Measurements from ENCODE around the gene TIAM1.

TIAM1 gene

DNA sequence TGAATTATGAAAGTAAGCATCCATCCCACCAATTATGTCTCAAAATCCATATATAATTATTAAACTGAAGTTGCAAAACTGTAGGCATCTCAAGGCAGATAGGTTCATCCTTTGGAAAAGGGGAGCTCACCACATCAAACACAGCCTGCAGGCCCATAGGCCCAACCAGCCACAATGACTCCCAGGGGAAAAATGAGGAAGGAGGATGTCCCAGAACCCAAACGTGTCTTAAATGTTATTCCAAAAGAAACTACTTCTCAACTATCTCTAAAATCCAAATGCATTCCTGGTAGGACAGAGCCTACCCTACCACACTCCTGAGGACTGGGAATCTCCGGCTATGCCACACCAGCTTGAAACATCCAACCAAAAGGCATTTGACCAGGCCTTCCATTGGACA is 12.8 kb downstream of the TIAM1 start:
- no peak for DNase-seq

GRCh38 chr21:31330144-31330483 is 13.9 kb downstream of the TIAM1 start:
- DNase-seq, result no peak

DNA sequence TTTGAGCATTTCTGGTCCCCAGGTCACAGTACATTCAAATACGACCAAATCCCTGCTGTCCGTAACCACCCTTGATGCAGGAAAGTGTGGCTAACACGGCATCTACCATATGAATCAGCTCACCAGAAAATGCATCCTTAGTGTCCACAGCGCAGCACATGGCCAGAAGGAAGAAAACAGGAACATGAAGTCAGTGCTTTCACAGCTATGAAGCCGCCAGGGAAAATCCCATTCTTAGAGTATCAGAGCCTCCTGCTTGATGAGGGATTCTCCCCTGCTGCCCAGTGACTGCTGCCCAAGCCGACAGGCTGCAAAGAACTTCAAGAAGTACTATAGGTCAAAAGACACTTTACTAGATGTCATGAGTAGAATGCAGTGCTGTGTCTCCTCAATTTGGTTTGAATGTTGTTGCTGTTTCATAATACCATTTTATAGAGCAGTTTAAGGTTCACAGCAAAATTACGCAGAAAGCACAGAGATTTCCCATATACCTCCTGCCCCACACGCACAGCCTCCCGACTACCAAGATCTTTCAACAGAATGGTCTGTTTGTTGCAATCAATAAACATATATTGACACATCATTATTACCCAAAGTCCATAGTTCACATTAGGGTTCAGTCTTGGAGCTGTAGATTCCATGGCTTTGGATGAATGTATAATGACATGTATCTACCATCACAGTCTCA is 14.5 kb downstream of the TIAM1 start:
- DNase-seq, result no peak

DNA sequence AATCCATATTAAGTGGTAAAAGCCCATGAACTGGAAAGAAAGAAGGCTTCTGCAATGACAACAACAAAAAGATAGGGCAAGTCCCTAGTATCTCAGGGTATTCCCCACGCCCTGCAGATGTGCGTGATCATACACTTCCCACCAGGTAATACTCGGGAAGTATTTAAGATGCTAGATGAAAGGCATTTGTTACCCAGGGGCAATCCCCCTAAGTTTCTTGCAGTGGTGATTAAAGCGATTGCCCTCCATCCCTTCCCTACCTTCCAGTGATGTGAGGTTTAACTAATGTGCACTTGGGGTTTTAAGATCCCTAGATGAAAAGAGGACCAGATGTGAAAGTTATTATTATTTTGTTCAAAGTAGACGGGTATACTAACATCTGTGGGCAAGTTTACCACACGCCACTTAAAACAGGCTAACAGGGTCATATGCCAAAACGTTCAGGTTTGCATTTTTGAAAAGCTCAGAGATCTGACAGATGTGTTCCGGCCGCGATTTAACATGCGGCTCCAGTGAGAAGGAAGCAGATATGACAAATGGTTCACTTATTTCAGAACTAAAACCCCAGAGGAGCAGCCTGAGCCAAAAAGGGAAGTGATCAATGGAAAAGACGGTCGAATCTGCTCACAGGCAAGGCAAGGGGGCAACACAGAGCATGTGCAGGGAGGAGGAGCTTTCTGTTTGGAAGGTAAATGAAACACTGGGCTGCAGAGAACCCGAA is 17.4 kb downstream of the TIAM1 start:
- no peak for DNase-seq

DNA sequence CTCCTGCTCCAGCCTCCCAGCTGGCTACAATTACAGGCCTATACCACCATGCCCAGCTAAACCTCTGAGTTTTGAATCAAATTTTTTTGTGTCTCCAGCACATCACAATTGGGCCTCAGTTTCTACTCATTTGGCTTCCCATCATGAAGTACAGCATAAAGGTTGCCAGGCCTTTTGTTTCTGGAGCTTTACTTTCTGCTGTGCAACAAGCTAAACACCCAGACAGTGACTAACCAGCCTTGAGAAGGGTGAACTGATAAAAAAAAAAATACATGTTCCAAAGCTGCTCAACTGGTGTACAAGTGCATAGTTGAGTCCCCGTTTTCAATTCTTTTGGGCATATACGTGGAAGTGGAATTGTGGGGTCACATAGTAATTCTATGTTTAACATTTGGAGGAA is 25.1 kb downstream of the TIAM1 start:
- no peak for DNase-seq

GRCh38 chr21:31317688-31318087 is 26.4 kb downstream of the TIAM1 start:
- DNase-seq, result no peak

DNA sequence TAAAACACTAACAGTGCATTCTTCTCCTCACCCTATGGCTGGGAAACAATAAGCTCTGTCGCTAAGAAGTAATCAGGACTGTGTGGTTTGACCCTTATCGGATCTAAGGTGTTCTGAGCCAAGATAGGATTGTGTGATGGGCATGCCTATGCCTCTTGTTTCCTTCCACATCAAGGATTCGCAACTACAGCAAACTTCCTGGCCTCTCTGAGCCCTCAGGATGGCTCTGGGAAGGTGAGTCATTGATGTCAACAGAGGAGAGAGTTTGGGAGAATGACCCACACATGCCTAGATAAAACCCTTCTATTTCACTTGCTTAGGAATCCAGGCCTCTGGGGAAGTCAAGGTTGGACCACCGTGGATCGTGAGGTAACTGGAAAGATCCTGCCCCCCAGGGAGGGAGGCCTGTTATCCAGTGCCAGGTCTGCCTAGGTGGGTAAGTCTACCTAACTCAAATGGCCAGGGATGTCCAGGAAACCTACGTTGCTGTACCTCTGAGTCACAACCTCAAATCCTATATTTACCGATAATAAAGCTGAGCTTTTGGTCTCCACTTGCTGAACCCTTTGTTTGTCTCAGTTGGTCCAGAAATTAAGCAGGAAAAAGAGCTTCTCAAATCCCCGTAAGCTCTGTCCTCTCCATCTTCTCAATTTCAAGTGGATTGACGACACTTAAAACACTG is 27.4 kb downstream of the TIAM1 start:
- DNase-seq, result no peak

- no peak for DNase-seq
Measured at GRCh38 chr21:31316072-31316471, 28.0 kb downstream of the TIAM1 start.

GRCh38 chr21:31310750-31311149 is 33.3 kb downstream of the TIAM1 start:
- DNase-seq, result no peak

DNA sequence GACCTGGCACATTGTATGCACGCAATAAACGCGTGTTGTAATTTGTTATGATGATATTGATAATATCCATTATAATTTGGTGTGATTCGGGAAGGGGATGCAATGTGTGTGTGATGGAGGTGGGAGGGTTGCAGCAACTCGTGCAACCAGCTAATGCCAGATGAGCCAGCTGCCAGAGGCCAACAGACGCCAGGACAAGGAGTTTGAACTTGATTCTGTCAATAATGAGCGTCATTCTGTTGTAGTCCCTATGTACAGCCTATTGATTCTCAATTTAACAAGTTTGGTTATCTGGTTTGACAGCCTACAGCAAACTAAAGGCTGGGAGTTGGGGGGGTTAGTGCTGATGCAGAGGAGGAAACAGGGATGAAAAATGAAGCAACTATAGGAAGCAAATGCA is 35.5 kb downstream of the TIAM1 start:
- no peak for DNase-seq

GRCh38 chr21:31305888-31306287 is 38.2 kb downstream of the TIAM1 start:
- DNase-seq, result no peak

DNA sequence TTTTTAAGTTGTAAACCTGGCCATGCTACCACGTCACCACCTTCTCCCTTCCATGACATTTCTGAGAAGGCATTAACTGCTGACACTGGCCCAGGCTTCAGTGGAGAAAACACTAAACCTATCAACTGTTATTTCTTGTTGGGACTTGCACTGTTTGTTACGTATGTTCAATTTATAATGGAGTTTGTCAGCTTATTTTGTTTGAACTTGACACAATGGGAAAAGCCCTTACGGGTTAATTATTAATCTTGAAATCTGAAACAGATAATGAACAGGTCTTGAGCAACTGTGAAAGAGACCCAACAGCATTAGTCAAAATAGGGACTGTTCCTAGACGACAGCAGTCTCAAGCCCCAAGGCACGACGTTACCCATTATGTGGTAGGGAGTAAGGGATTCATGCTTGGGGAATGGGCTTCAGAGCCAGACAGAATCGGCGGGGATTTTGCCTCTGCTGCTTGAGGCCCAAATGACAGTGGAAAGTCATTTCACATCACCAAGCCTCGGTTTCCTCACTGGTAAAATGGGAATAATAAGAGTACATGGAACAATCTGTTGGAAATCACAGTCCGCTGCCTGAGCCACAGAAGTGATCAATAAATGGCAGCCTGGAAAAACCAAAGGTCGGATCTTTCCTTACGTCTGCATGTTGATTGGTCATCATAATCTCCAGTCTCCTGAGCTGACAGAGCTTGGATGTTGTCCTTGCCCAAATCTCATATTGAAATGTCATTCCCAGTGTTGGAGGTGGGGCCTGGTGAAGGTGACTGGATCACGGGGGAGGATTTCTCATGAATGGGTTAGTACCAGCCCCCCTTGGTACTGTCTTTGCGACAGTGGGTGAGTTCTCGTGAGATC is 44.5 kb downstream of the TIAM1 start:
- no peak for DNase-seq

DNA sequence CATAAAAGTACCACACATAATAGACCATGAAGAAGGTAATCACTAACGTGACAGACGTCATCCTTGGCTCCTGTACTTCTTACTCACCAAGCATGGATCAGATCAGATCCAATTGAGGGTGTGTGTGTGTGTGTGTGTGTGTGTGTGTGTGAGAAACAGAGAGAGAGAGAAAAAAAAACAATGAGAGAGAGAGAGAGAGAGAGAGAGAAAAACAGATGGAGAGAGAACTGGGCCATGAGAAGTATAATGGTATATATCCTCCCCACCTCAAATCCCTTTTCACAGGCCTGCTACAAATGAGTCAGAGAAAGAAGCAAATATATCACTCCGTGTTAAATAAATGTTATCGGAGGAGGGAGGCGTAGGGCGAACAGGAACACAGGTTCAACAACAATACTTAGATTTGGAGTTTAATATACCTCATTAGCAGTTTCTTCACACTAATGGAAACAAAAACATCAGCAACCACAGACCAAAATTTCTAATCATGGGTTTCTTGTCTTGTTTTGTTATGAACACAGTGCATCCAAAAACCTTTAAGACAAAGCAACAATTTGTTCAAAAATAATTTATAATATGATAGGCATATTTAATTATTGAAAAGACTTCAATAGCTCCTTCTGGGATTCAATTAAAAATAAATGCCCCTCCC is 45.3 kb downstream of the TIAM1 start:
- no peak for DNase-seq

- no peak for DNase-seq
Measured at GRCh38 chr21:31297806-31298205, 46.3 kb downstream of the TIAM1 start.

DNA sequence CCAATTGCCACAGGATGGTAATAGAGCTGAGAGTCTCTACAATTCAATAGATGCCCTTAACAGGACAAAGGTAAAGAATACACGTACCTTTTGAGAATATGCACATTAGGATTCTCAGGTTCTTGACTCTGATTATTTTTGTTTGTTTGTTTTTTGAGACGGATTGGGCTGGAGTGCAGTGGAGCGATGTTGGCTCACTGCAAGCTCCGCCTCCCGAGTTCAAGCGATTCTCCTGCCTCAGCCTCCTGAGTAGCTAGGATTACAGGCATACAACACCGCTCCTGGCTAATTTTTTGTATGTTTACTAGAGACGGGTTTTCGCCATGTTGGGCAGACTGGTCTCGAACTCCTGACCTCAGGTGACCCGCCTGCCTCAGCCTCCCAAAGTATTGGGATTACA is 48.4 kb downstream of the TIAM1 start:
- no peak for DNase-seq

DNA sequence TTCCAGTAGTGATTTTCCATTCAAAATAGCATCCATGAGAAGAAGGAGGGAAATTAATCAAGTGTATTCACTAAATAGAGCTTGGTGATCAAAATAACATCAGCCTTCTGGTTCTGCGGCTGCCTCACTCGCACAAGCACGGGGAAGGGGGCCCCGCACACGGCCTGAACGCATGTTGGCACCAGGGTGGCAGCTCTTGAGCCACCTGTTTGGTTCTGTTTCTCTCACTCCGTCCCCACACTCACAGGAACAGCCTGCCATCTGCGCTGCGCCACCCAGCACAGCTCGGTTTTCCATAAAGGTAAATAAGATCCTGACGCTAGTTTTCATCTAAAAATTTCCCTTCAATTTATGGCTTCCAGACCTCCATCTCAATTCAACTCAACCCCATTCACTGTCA is 49.4 kb downstream of the TIAM1 start:
- no peak for DNase-seq

- DNase-seq, result no peak
Measured at GRCh38 chr21:31293986-31294385, 50.1 kb downstream of the TIAM1 start.

GRCh38 chr21:31290765-31291164 is 53.3 kb downstream of the TIAM1 start:
- DNase-seq, result no peak

- no peak for DNase-seq
Measured at GRCh38 chr21:31289702-31290101, 54.4 kb downstream of the TIAM1 start.

DNA sequence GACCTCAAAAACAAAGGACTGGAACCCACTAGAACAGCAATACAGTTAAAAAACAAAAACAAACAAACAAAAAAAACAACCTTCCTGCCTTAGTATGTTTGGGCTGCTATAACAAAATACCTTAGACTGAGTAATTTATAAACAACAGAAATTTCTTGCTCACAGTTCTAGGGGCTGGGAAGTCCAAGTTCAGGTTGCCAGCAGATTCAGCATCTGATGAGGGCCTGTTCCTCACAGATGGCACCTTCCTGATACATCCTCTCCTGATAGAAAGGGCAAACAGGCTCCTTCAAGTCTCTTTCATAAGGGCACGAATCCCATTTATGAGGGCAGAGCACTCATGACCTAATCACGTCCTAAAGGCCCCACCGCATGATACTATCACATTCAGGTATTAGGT is 55.9 kb downstream of the TIAM1 start:
- DNase-seq, result no peak

DNA sequence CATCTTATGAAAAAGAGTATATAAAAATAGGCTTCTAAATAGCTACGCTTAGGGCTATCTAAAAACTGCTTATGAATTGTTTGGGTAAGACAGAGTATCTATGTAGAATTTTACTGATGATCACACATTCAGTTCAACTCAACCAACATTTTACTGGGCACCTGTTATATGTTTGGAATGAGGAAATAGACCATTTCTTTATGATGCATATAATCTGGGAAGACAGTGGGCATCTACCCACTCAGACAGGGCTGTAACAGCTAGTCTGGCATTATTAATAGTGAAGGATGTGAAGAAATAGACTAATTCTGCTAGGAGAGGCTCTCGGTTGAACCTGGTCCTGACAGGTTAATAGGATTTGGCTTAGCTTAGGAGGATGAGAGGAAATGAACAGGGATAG is 56.9 kb downstream of the TIAM1 start:
- DNase-seq, result no peak

DNA sequence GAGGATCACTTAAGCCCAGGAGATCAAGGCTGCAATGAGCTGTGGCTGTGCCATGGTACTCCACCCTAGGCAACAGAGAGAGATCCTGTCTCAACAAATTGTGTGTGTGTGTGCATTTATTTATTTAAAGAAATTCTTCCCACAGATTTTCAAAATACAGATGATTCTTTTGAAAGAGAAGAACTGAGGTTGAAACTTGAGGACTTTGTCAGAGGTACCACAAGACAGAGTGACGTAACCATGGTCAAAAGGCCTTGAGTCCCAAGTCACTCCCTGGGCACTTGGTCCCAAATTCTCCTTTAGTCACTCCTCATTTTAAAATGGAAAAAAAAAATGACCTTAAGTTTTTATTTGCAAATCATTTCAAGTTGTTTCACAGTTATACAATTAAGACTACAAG is 57.4 kb downstream of the TIAM1 start:
- no peak for DNase-seq
